ENCODE measurements around the gene ADI1. TPM values are rescaled to one million over a fixed set of nuclear protein-coding genes. Genes with fewer than 3 reads are reported as not detected.
"Not testable (repeated sequence)": the region's sequence is repeated elsewhere in the genome, so short reads cannot be mapped to it uniquely, and the experiment has no call there.

The ADI1 gene
- total RNA-seq, 1 donor from 2014 or later: 52.9 TPM

- intact Hi-C loops (cut with DNase I): no loop called here
- ATAC-seq (no peak), DNase-seq (ENCODE audit: low spot score) (no peak)
Observed at GRCh38 chr2:3457524-3458395, 61.6 kb downstream of the ADI1 start.

GRCh38 chr2:3456125-3456524, 63.2 kb downstream of the ADI1 start:
- DNase-seq (ENCODE audit: low spot score) (no peak), ATAC-seq (no peak)
- intact Hi-C loops (cut with DNase I): no loop called here

GRCh38 chr2:3454802-3455201, 64.5 kb downstream of the ADI1 start:
- intact Hi-C loops (cut with DNase I): no loop called here
- ATAC-seq (no peak), DNase-seq (ENCODE audit: low spot score) (no peak)

- intact Hi-C loops (cut with DNase I); ATAC-seq; DNase-seq (ENCODE audit: low spot score): not testable (repeated sequence)
Observed at GRCh38 chr2:3454005-3454404, 65.3 kb downstream of the ADI1 start.

GRCh38 chr2:3453190-3453999, 65.9 kb downstream of the ADI1 start:
- ATAC-seq: peak; percentile 25
- intact Hi-C loops (cut with DNase I): no loop called here
- no peak for DNase-seq (ENCODE audit: low spot score)

- intact Hi-C loops (cut with DNase I): no loop called here
- DNase-seq (ENCODE audit: low spot score) (no peak), ATAC-seq (no peak)
Observed at GRCh38 chr2:3451926-3452671, 67.2 kb downstream of the ADI1 start.

GRCh38 chr2:3451169-3451568, 68.2 kb downstream of the ADI1 start:
- no peak for ATAC-seq
- intact Hi-C loops (cut with DNase I): no loop called here
- DNase-seq (ENCODE audit: low spot score): no peak

- no peak for DNase-seq (ENCODE audit: low spot score)
- intact Hi-C loops (cut with DNase I): no loop called here
- peak; percentile 32 for ATAC-seq
Observed at GRCh38 chr2:3450385-3451010, 68.8 kb downstream of the ADI1 start.

- ATAC-seq (no peak), DNase-seq (ENCODE audit: low spot score) (no peak)
- intact Hi-C loops (cut with DNase I): no loop called here
Observed at GRCh38 chr2:3449936-3450335, 69.4 kb downstream of the ADI1 start.

- DNase-seq (ENCODE audit: low spot score): no peak
- ATAC-seq: peak; percentile 6
- intact Hi-C loops (cut with DNase I): no loop called here
Observed at GRCh38 chr2:3449086-3449485, 70.2 kb downstream of the ADI1 start.

GRCh38 chr2:3448441-3448911, 70.9 kb downstream of the ADI1 start:
- peak; percentile 89 for ATAC-seq

GRCh38 chr2:3447789-3448317, 71.5 kb downstream of the ADI1 start:
- peak; percentile 48 for ATAC-seq
- intact Hi-C loops (cut with DNase I): no loop called here
- no peak for DNase-seq (ENCODE audit: low spot score)

More at GRCh38 chr2:3448441-3448911, 70.9 kb downstream of the ADI1 start:
- DNase-seq (ENCODE audit: low spot score); intact Hi-C loops (cut with DNase I): not testable (repeated sequence)

Other genes starting within 250 kb of the ADI1 start
- gene EIPR1, start 141.7 kb downstream of the ADI1 start, total RNA-seq: 14.7 TPM
- 139 TPM for gene TRAPPC12, start 139.8 kb downstream of the ADI1 start, total RNA-seq
- gene RNASEH1, start 38.8 kb upstream of the ADI1 start, total RNA-seq: 19.0 TPM
- 852 TPM for gene RPS7, start 55.7 kb upstream of the ADI1 start, total RNA-seq
- 1.1 TPM for gene COLEC11, start 75.6 kb upstream of the ADI1 start, total RNA-seq
- 7.6 TPM for gene ALLC, start 138.7 kb upstream of the ADI1 start, total RNA-seq
- gene DCDC2C, start 184.0 kb upstream of the ADI1 start, total RNA-seq: 4.6 TPM